Neural cell (in vitro differentiated cells): ENCODE data around the gene DNAL4. TPM values are rescaled to one million over a fixed set of nuclear protein-coding genes. Genes with fewer than 3 reads are reported as not detected.
A peak's percentile ranks its signal among the peaks of the same experiment; 100 is the strongest.

ENCODE experiments used
- H2AFZ ChIP-seq: fragments of 200-600, 300-800 bp; sonication (generic), shearing (Covaris generic); 2 replicates; pipeline ENCODE4 v1.6.0; 2014; ENCODE audit warnings: low read depth, mild to moderate bottlenecking, antibody characterized with exemption, low read length, moderate library complexity
- H3F3A ChIP-seq: fragments of 200-600 bp; shearing (Covaris generic); 2 replicates; pipeline ENCODE4 v1.6.1; 2016; ENCODE audit warnings: mild to moderate bottlenecking, moderate library complexity, mixed read lengths, antibody characterized with exemption, low read length; ENCODE audit not compliant: insufficient read depth, poor library complexity, severe bottlenecking
- H3K27ac ChIP-seq: fragments of 200-600, 300-800 bp; sonication (generic), shearing (Covaris generic); 2 replicates; pipeline ENCODE4 v1.5.1; 2014; ENCODE audit warnings: mild to moderate bottlenecking, low read length, moderate library complexity
- H3K27me3 ChIP-seq: fragments of 300-800, 200-600 bp; sonication (generic), shearing (Covaris generic); 2 replicates; pipeline ENCODE4 v1.6.0; 2014; ENCODE audit warnings: mild to moderate bottlenecking, low read depth, low read length, moderate library complexity; ENCODE audit not compliant: insufficient read depth
- H3K36me3 ChIP-seq: fragments of 300-800, 200-600 bp; sonication (generic), shearing (Covaris generic); 2 replicates; pipeline ENCODE4 v1.5.1; 2014; ENCODE audit warnings: mild to moderate bottlenecking, antibody characterized with exemption, low read length, moderate library complexity; ENCODE audit not compliant: insufficient read depth
- H3K4me2 ChIP-seq: fragments of 300-800, 200-600 bp; sonication (generic), shearing (Covaris generic); 2 replicates; pipeline ENCODE4 v1.6.0; 2014; ENCODE audit warnings: mild to moderate bottlenecking, low read length
- H3K4me3 ChIP-seq: fragments of 300-800, 200-600 bp; sonication (generic), shearing (Covaris generic); 2 replicates; pipeline ENCODE4 v1.5.1; 2014; ENCODE audit warnings: mild to moderate bottlenecking, low read length, moderate library complexity
- H3K79me2 ChIP-seq: fragments of 200-600 bp; shearing (Covaris generic); replicated peaks from 2 replicates; pipeline ENCODE4 v1.6.0; 2014; ENCODE audit warnings: mild to moderate bottlenecking, low read length, moderate library complexity; ENCODE audit not compliant: insufficient read depth
- H3K9ac ChIP-seq: fragments of 300-800, 200-600 bp; sonication (generic), shearing (Covaris generic); 2 replicates; pipeline ENCODE4 v1.6.1; 2016; ENCODE audit warnings: mild to moderate bottlenecking, low read length, mixed read lengths
- H3K9me2 ChIP-seq: fragments of 200-600 bp; shearing (Covaris generic); 2 replicates; pipeline ENCODE4 v1.6.1; 2016; ENCODE audit warnings: mild to moderate bottlenecking, low read length, mixed read lengths; ENCODE audit not compliant: insufficient read depth
- H3K9me3 ChIP-seq: fragments of 200-600, 300-800 bp; sonication (generic), shearing (Covaris generic); 2 replicates; pipeline ENCODE4 v1.6.1; 2016; ENCODE audit warnings: mild to moderate bottlenecking, mixed run types, low read length, moderate library complexity, mixed read lengths
- H4K20me1 ChIP-seq: fragments of 200-600 bp; shearing (Covaris generic); 2 replicates; pipeline ENCODE4 v1.6.1; 2016; ENCODE audit warnings: mild to moderate bottlenecking, mixed run types; ENCODE audit not compliant: insufficient read depth
- EP300 ChIP-seq: fragments of 450-650 bp; conservative IDR thresholded peaks from 2 replicates; pipeline ENCODE4 v1.6.1; 2014; ENCODE audit warnings: antibody characterized with exemption, mild to moderate bottlenecking, moderate library complexity; ENCODE audit not compliant: poor library complexity, severe bottlenecking
- EZH2 ChIP-seq: fragments of 200-600, 300-800 bp; shearing (Covaris generic), sonication (generic); IDR thresholded peaks from 2 replicates; pipeline ENCODE4 v1.6.1; 2014; ENCODE audit warnings: antibody characterized with exemption, low read length, borderline replicate concordance, mild to moderate bottlenecking; ENCODE audit not compliant: insufficient read depth, poor library complexity, severe bottlenecking
- MXI1 ChIP-seq: fragments of 450-650 bp; conservative IDR thresholded peaks from 2 replicates; pipeline ENCODE4 v1.6.1; 2014; ENCODE audit warnings: antibody characterized with exemption, mild to moderate bottlenecking; ENCODE audit not compliant: poor library complexity, severe bottlenecking
- POLR2AphosphoS5 ChIP-seq: IDR thresholded peaks from 2 replicates; pipeline ENCODE4 v1.6.1; 2012
- RAD21 ChIP-seq: fragments of 450-650 bp; conservative IDR thresholded peaks from 2 replicates; pipeline ENCODE4 v1.6.1; 2014; ENCODE audit warnings: antibody characterized with exemption, mild to moderate bottlenecking, moderate library complexity
- SMC3 ChIP-seq: fragments of 450-650 bp; conservative IDR thresholded peaks from 2 replicates; pipeline ENCODE4 v1.6.1; 2014; ENCODE audit warnings: antibody characterized with exemption, mild to moderate bottlenecking, moderate library complexity; ENCODE audit not compliant: poor library complexity
- TAF1 ChIP-seq: IDR thresholded peaks from 2 replicates; pipeline ENCODE4 v1.6.1; 2012; ENCODE audit warnings: low read depth
- polyA plus RNA-seq: library from polyadenylated mRNA; depleted of rRNA; stranded (reverse); fragments of >200 nt; gene quantifications from 2 replicates; pipeline ENCODE4 v1.2.3, GENCODE V29; 2014
- TF ChIP-seq, protein P1 (sequence below): fragments of 450-650 bp; IDR thresholded peaks from 2 replicates; pipeline ENCODE4 v1.5.1; 2014; ENCODE audit warnings: antibody characterized with exemption, mild to moderate bottlenecking, moderate library complexity; ENCODE audit not compliant: poor library complexity, severe bottlenecking
- TF ChIP-seq, protein P2 (sequence below): IDR thresholded peaks from 2 replicates; pipeline ENCODE4 v1.6.1; 2012; ENCODE audit warnings: borderline replicate concordance

Gene DNAL4
- polyA plus RNA-seq, 1 donor from 2014 or later = 95.0 TPM

GRCh38 chr22:38733724-38734381 lies 60.1 kb downstream of the DNAL4 start:
- Histone ChIP-seq H3K4me3 (no peak overlapping the region), H4K20me1 (no peaks in the 10 kb centered on the region), H3K27me3 (no peaks in the 10 kb centered on the region), H3K9me2 (no peaks in the 10 kb centered on the region), H3K36me3 (no peaks in the 10 kb centered on the region), H3K4me2 (no peak overlapping the region), H3K27ac (no peak overlapping the region), H2AFZ (no peak overlapping the region), H3K9ac (no peak overlapping the region), H3F3A (no peaks in the 10 kb centered on the region), H3K79me2 (no peaks in the 10 kb centered on the region), H3K9me3 (no peaks in the 10 kb centered on the region)
- TF ChIP-seq SMC3 (no peak), MXI1 (no peak), EP300 (no peak), RAD21 (no peak), EZH2 (no peak), TAF1 (no peak), POLR2AphosphoS5 (no peak)
- TF ChIP-seq, protein P1, sequence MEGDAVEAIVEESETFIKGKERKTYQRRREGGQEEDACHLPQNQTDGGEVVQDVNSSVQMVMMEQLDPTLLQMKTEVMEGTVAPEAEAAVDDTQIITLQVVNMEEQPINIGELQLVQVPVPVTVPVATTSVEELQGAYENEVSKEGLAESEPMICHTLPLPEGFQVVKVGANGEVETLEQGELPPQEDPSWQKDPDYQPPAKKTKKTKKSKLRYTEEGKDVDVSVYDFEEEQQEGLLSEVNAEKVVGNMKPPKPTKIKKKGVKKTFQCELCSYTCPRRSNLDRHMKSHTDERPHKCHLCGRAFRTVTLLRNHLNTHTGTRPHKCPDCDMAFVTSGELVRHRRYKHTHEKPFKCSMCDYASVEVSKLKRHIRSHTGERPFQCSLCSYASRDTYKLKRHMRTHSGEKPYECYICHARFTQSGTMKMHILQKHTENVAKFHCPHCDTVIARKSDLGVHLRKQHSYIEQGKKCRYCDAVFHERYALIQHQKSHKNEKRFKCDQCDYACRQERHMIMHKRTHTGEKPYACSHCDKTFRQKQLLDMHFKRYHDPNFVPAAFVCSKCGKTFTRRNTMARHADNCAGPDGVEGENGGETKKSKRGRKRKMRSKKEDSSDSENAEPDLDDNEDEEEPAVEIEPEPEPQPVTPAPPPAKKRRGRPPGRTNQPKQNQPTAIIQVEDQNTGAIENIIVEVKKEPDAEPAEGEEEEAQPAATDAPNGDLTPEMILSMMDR = no peak
- TF ChIP-seq, protein P2, sequence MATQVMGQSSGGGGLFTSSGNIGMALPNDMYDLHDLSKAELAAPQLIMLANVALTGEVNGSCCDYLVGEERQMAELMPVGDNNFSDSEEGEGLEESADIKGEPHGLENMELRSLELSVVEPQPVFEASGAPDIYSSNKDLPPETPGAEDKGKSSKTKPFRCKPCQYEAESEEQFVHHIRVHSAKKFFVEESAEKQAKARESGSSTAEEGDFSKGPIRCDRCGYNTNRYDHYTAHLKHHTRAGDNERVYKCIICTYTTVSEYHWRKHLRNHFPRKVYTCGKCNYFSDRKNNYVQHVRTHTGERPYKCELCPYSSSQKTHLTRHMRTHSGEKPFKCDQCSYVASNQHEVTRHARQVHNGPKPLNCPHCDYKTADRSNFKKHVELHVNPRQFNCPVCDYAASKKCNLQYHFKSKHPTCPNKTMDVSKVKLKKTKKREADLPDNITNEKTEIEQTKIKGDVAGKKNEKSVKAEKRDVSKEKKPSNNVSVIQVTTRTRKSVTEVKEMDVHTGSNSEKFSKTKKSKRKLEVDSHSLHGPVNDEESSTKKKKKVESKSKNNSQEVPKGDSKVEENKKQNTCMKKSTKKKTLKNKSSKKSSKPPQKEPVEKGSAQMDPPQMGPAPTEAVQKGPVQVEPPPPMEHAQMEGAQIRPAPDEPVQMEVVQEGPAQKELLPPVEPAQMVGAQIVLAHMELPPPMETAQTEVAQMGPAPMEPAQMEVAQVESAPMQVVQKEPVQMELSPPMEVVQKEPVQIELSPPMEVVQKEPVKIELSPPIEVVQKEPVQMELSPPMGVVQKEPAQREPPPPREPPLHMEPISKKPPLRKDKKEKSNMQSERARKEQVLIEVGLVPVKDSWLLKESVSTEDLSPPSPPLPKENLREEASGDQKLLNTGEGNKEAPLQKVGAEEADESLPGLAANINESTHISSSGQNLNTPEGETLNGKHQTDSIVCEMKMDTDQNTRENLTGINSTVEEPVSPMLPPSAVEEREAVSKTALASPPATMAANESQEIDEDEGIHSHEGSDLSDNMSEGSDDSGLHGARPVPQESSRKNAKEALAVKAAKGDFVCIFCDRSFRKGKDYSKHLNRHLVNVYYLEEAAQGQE = no peak

- TF ChIP-seq MXI1 (no peak), EZH2 (no peak), EP300 (no peak), POLR2AphosphoS5 (no peak), TAF1 (no peak), SMC3 (peak; percentile 57), RAD21 (peak; percentile 48)
- TF ChIP-seq, protein P2 = no peak
- TF ChIP-seq, protein P1 = peak; percentile 68
- Histone ChIP-seq H3K4me2 (no peak overlapping the region), H3K27me3 (no peaks in the 10 kb centered on the region), H4K20me1 (no peaks in the 10 kb centered on the region), H3K9me2 (no peaks in the 10 kb centered on the region), H3K36me3 (no peaks in the 10 kb centered on the region), H3K9me3 (no peaks in the 10 kb centered on the region), H3K79me2 (no peaks in the 10 kb centered on the region), H3K9ac (no peak overlapping the region), H2AFZ (no peak overlapping the region), H3K4me3 (no peak overlapping the region), H3F3A (no peaks in the 10 kb centered on the region), H3K27ac (no peak overlapping the region)
Measured at GRCh38 chr22:38733329-38733723, 60.6 kb downstream of the DNAL4 start.
